HG02938 (cell line): ENCODE measurements around the gene ZRANB3.
"Not testable (repeated sequence)": the region's sequence is repeated elsewhere in the genome, so short reads cannot be mapped to it uniquely, and the experiment has no call there.

Experiments used
- ATAC-seq: cut with Tn5 transposase; IDR thresholded peaks from one replicate; pipeline ENCODE4 v1.9.1; 2021; ENCODE audit warnings: mild to moderate bottlenecking, moderate library complexity; ENCODE audit not compliant: unreplicated experiment

Gene ZRANB3

GRCh38 chr2:135093193-135093592 is 437.8 kb downstream of the ZRANB3 start:
- no peak for ATAC-seq

- no peak for ATAC-seq
Observed at GRCh38 chr2:135091681-135092080, 439.3 kb downstream of the ZRANB3 start.

GRCh38 chr2:135089597-135089996 is 441.4 kb downstream of the ZRANB3 start:
- not testable (repeated sequence) for ATAC-seq
